GM12875 (cell line): ENCODE data around the gene GLTPD2.

ENCODE experiments used
- H3K4me3 ChIP-seq: one replicate; pipeline ENCODE4 v1.5.1; 2011; ENCODE audit warnings: low read depth, low read length, control low read depth
- TF ChIP-seq, protein P1 (sequence below): IDR thresholded peaks from 2 replicates; pipeline ENCODE4 v1.5.1; 2011; ENCODE audit warnings: low read depth, mild to moderate bottlenecking, control low read depth, inconsistent platforms, low read length, moderate library complexity, borderline replicate concordance; ENCODE audit not compliant: insufficient read depth

Gene GLTPD2

DNA sequence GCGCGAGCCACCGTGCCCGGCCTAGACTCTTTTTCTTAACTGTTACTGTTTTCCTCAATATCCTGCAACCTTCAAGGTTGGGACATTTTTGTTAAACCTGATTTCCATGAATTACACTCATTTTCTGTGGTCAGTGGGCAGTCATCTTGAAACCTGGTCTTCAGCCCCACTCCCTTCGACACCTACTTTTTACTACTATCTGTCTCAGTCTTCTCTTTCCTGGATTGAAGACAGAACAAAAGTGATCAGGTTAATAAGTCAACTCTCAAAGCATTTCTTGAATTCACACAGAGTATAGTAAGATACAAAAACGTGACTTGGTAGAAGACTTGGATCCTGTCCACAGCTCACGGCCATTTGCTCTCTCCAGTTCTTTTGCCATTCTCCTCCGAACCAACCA lies 50.5 kb downstream of the GLTPD2 start:
- no peak overlapping the region for H3K4me3 ChIP-seq
- TF ChIP-seq, protein P1, sequence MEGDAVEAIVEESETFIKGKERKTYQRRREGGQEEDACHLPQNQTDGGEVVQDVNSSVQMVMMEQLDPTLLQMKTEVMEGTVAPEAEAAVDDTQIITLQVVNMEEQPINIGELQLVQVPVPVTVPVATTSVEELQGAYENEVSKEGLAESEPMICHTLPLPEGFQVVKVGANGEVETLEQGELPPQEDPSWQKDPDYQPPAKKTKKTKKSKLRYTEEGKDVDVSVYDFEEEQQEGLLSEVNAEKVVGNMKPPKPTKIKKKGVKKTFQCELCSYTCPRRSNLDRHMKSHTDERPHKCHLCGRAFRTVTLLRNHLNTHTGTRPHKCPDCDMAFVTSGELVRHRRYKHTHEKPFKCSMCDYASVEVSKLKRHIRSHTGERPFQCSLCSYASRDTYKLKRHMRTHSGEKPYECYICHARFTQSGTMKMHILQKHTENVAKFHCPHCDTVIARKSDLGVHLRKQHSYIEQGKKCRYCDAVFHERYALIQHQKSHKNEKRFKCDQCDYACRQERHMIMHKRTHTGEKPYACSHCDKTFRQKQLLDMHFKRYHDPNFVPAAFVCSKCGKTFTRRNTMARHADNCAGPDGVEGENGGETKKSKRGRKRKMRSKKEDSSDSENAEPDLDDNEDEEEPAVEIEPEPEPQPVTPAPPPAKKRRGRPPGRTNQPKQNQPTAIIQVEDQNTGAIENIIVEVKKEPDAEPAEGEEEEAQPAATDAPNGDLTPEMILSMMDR, result no peak
